Fibroblast of lung (primary cell): ENCODE measurements around the gene ZNF770. TPM values are rescaled to one million over a fixed set of nuclear protein-coding genes. Genes with fewer than 3 reads are reported as not detected.

Experiments used
- DNase-seq, 2 donors: peaks; one replicate each; pipeline versions ENCODE4 v3.0.0 to v3.0.0-alpha.2; 2010; ENCODE audit warnings: low read depth in 2 of 2
- H2AFZ ChIP-seq: 2 replicates; pipeline ENCODE4 v1.5.1; 2012; ENCODE audit warnings: low read length, control low read depth, inconsistent platforms
- H3K27ac ChIP-seq: 2 replicates; pipeline ENCODE4 v1.5.1; 2011; ENCODE audit warnings: low read length, control low read depth; ENCODE audit not compliant: insufficient read depth
- H3K27me3 ChIP-seq: 2 replicates; pipeline ENCODE4 v1.5.1; 2011; ENCODE audit warnings: mild to moderate bottlenecking, low read length; ENCODE audit not compliant: control insufficient read depth, insufficient read depth
- H3K36me3 ChIP-seq: 2 replicates; pipeline ENCODE4 v1.5.1; 2011; ENCODE audit warnings: low read length; ENCODE audit not compliant: control insufficient read depth, insufficient read depth
- H3K4me1 ChIP-seq: 2 replicates; pipeline ENCODE4 v1.5.1; 2011; ENCODE audit warnings: low read length; ENCODE audit not compliant: control insufficient read depth, insufficient read depth; ENCODE audit errors: extremely low read depth
- H3K4me2 ChIP-seq: 2 replicates; pipeline ENCODE4 v1.5.1; 2011; ENCODE audit warnings: low read length, control low read depth; ENCODE audit not compliant: insufficient read depth; ENCODE audit errors: extremely low read depth
- H3K4me3 ChIP-seq, 4 experiments: fragments of 200-600 bp in 1 of 4; sonication (generic) in 1 of 4; replicated peaks in 1 of 4; 2 replicates each; pipeline ENCODE4 v1.5.1; 2011 to 2016; ENCODE audit warnings: low read length in 4 of 4, low read depth in 3 of 4, mild to moderate bottlenecking in 3 of 4, control low read depth in 2 of 4, inconsistent platforms in 1 of 4, mixed read lengths in 1 of 4; ENCODE audit not compliant: insufficient read depth in 1 of 4; ENCODE audit errors: control extremely low read depth in 1 of 4
- H3K79me2 ChIP-seq: 2 replicates; pipeline ENCODE4 v1.5.1; 2012; ENCODE audit warnings: mild to moderate bottlenecking, low read length, inconsistent platforms; ENCODE audit not compliant: control insufficient read depth, insufficient read depth
- H3K9ac ChIP-seq: 2 replicates; pipeline ENCODE4 v1.5.1; 2011; ENCODE audit warnings: mild to moderate bottlenecking, low read length, control low read depth; ENCODE audit not compliant: insufficient read depth
- H3K9me3 ChIP-seq: 2 replicates; pipeline ENCODE4 v1.5.1; 2012; ENCODE audit warnings: low read depth, low read length; ENCODE audit not compliant: control insufficient read depth, insufficient read depth
- H4K20me1 ChIP-seq: 2 replicates; pipeline ENCODE4 v1.5.1; 2011; ENCODE audit warnings: low read length; ENCODE audit not compliant: control insufficient read depth, insufficient read depth; ENCODE audit errors: extremely low read depth
- EZH2 ChIP-seq: IDR thresholded peaks from 2 replicates; pipeline ENCODE4 v1.5.1; 2012; ENCODE audit warnings: low read length, control low read depth, mild to moderate bottlenecking; ENCODE audit errors: missing control alignments
- polyA minus RNA-seq: library from RNA; depleted of rRNA, polyadenylated mRNA; stranded (reverse); fragments of >200 nt; gene quantifications from 2 replicates; pipeline ENCODE4 v1.2.3, GENCODE V29; 2011; ENCODE audit warnings: low replicate concordance
- polyA plus RNA-seq, 2 donors: library from polyadenylated mRNA; depleted of rRNA in 1 of 2; stranded (reverse) in 1 of 2; unstranded in 1 of 2; fragments of >200 nt; gene quantifications; 2 replicates each; pipeline ENCODE4 v1.2.1, GENCODE V29; 2011 to 2012; ENCODE audit warnings: missing spikeins in 1 of 2
- total RNA-seq: library from RNA; depleted of rRNA; stranded (reverse); fragments of >200 nt; gene quantifications from 2 replicates; pipeline ENCODE4 v1.2.1, GENCODE V29; 2014
- TF ChIP-seq, protein P1 (sequence below), 2 donors: IDR thresholded peaks in 1 of 2; conservative IDR thresholded peaks in 1 of 2; 1 replicate in 1 of 2; 2 replicates in 1 of 2; pipeline ENCODE4 v1.5.1; 2011 to 2012; ENCODE audit warnings: low read length in 2 of 2, control low read depth in 1 of 2, inconsistent platforms in 1 of 2, low read depth in 1 of 2, mild to moderate bottlenecking in 1 of 2

The ZNF770 gene, protein sequence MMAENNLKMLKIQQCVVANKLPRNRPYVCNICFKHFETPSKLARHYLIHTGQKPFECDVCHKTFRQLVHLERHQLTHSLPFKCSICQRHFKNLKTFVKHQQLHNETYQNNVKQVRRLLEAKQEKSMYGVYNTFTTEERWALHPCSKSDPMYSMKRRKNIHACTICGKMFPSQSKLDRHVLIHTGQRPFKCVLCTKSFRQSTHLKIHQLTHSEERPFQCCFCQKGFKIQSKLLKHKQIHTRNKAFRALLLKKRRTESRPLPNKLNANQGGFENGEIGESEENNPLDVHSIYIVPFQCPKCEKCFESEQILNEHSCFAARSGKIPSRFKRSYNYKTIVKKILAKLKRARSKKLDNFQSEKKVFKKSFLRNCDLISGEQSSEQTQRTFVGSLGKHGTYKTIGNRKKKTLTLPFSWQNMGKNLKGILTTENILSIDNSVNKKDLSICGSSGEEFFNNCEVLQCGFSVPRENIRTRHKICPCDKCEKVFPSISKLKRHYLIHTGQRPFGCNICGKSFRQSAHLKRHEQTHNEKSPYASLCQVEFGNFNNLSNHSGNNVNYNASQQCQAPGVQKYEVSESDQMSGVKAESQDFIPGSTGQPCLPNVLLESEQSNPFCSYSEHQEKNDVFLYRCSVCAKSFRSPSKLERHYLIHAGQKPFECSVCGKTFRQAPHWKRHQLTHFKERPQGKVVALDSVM
- total RNA-seq: 43.4 and 44.6 TPM in 2 replicates
- 20.3 and 27.9 TPM in 2 replicates for polyA plus RNA-seq
- 8.8 and 13.8 TPM in 2 replicates for polyA plus RNA-seq (2012)
- polyA minus RNA-seq: 3.1 and 4.8 TPM in 2 replicates

- H3K4me1 ChIP-seq: peaks cover 2% of the 10 kb centered on the region
- no peaks in the 10 kb centered on the region for H3K27me3 ChIP-seq
- TF ChIP-seq EZH2: no peak
- TF ChIP-seq, protein P1, sequence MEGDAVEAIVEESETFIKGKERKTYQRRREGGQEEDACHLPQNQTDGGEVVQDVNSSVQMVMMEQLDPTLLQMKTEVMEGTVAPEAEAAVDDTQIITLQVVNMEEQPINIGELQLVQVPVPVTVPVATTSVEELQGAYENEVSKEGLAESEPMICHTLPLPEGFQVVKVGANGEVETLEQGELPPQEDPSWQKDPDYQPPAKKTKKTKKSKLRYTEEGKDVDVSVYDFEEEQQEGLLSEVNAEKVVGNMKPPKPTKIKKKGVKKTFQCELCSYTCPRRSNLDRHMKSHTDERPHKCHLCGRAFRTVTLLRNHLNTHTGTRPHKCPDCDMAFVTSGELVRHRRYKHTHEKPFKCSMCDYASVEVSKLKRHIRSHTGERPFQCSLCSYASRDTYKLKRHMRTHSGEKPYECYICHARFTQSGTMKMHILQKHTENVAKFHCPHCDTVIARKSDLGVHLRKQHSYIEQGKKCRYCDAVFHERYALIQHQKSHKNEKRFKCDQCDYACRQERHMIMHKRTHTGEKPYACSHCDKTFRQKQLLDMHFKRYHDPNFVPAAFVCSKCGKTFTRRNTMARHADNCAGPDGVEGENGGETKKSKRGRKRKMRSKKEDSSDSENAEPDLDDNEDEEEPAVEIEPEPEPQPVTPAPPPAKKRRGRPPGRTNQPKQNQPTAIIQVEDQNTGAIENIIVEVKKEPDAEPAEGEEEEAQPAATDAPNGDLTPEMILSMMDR (conservative IDR thresholded peaks at IDR 0.05 in 1 of 2, IDR thresholded peaks at IDR 0.05 in 1 of 2; ENCODE audit: low read depth in 1 of 2, low read length in 2 of 2): no peak
- DNase-seq: peak; percentile 74 to 82
- peak within 1 kb of the TSS; percentile 97 to 100 (median 99) for H3K4me3 ChIP-seq
- no peaks in the 10 kb centered on the region for H4K20me1 ChIP-seq
- peak within 1 kb of the TSS; percentile 92 for H3K4me2 ChIP-seq
- H3K9ac ChIP-seq: peak within 1 kb of the TSS; percentile 93
- H3K9me3 ChIP-seq: no peaks in the 10 kb centered on the region
- H3K27ac ChIP-seq: peak within 1 kb of the TSS; percentile 97
- H3K79me2 ChIP-seq: peaks cover 41% of the 10 kb centered on the region
- H2AFZ ChIP-seq: peak within 1 kb of the TSS; percentile 99
- no peaks in the 10 kb centered on the region for H3K36me3 ChIP-seq
Observed at GRCh38 chr15:34988027-34988902, at the start of gene ZNF770. Gene ZNF770 (minus strand): TSS chr15:34988287. CDS start chr15:34983434, 4,853 bp downstream.

- no peaks in the 10 kb centered on the region for H4K20me1 ChIP-seq
- no peaks in the 10 kb centered on the region for H3K27me3 ChIP-seq
- H3K4me3 ChIP-seq: no peak overlapping the region
- H3K9me3 ChIP-seq: no peaks in the 10 kb centered on the region
- no peaks in the 10 kb centered on the region for H3K36me3 ChIP-seq
- no peak for DNase-seq
- no peak overlapping the region for H2AFZ ChIP-seq
- no peak overlapping the region for H3K9ac ChIP-seq
- H3K79me2 ChIP-seq: no peaks in the 10 kb centered on the region
- no peak overlapping the region for H3K4me2 ChIP-seq
- H3K27ac ChIP-seq: no peak overlapping the region
- H3K4me1 ChIP-seq: no peaks in the 10 kb centered on the region
- no peak for TF ChIP-seq EZH2
- TF ChIP-seq, protein P1 (conservative IDR thresholded peaks at IDR 0.05 in 1 of 2, IDR thresholded peaks at IDR 0.05 in 1 of 2; ENCODE audit: low read depth in 1 of 2, low read length in 2 of 2): no peak
Observed at GRCh38 chr15:35028235-35028984, 40.3 kb upstream of the ZNF770 start.
